ENCODE measurements around the gene KNTC1. TPM values are rescaled to one million over a fixed set of nuclear protein-coding genes. Genes with fewer than 3 reads are reported as not detected.

KNTC1 gene
- polyA plus RNA-seq, 1 donor (not counting 4 experiments of a cell fraction or from before 2014, with no cell fraction given): 18.6 TPM

GRCh38 chr12:122480753-122481152, 46.3 kb upstream of the KNTC1 start:
- Histone ChIP-seq H3K36me3 (ENCODE audit: control insufficient read depth in 2 of 2, extremely low read depth in 1 of 2, insufficient read depth in 2 of 2, low read length in 2 of 2) (peaks cover 17 to 20% of the 10 kb centered on the region in 2 experiments), H2AFZ (ENCODE audit: control insufficient read depth, low read length) (no peak overlapping the region), H4K20me1 (ENCODE audit: control insufficient read depth, extremely low read depth, insufficient read depth, low read length) (no peaks in the 10 kb centered on the region), H3K27me3 (ENCODE audit: control insufficient read depth, extremely low read depth, insufficient read depth, low read length) (no peaks in the 10 kb centered on the region), H3K9me3 (ENCODE audit: control insufficient read depth, low read depth, low read length) (no peaks in the 10 kb centered on the region), H3K79me2 (ENCODE audit: control insufficient read depth, insufficient read depth, low read length) (no peaks in the 10 kb centered on the region), H3K4me1 (ENCODE audit: control insufficient read depth, extremely low read depth, insufficient read depth, low read length) (no peaks in the 10 kb centered on the region), H3K9ac (ENCODE audit: control insufficient read depth, extremely low read depth, insufficient read depth, low read length) (no peak overlapping the region), H3K27ac (ENCODE audit: control insufficient read depth, insufficient read depth, low read length) (no peak overlapping the region), H3K9me1 (ENCODE audit: control insufficient read depth, extremely low read depth, insufficient read depth, low read length) (no peaks in the 10 kb centered on the region), H3K4me2 (ENCODE audit: control insufficient read depth, extremely low read depth, insufficient read depth, low read depth, low read length) (no peak overlapping the region), H3K4me3 (ENCODE audit: control insufficient read depth in 2 of 3, extremely low read depth in 1 of 3, insufficient read depth in 2 of 3, low read depth in 1 of 3, low read length in 3 of 3) (no peak overlapping the region)
- dilution Hi-C loops (cut with MboI; ENCODE audit: extremely low pct_ligation_motif_present, low sequenced_read_pairs): no loop called here
- FAIRE-seq (no peak), DNase-seq (ENCODE audit: low read depth, low spot score) (no peak)
- TF ChIP-seq EZH2 (IDR thresholded peaks at IDR 0.05; ENCODE audit: low read length) (no peak), CTCF (optimal IDR thresholded peaks at IDR 0.05 in 1 of 3, IDR thresholded peaks at IDR 0.05 in 1 of 3, conservative IDR thresholded peaks at IDR 0.05 in 1 of 3; ENCODE audit: extremely low read depth in 1 of 3, insufficient read depth in 2 of 3, low read length in 3 of 3) (no peak)

DNA sequence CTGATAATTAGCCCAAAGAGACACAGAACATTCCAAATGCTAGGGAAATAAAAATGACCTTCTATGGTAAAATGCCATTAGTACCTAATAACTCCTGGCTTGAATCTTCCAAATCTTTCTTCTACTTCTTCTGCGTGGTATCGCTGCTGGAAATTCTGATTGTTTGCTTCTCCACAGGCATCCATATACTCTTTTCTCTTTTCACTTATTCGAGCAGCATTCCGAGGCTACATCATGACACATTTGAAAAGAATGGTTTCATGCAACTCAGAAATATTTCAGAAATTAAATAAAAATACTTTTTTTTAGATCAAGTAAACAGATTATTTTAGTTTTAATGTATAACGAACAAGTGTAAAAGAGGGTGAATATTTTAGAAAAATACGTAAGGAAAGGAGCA, 45.2 kb upstream of the KNTC1 start:
- no peak overlapping the region for H3K9ac ChIP-seq (ENCODE audit: control insufficient read depth, extremely low read depth, insufficient read depth, low read length)
- H3K9me3 ChIP-seq (ENCODE audit: control insufficient read depth, low read depth, low read length): no peaks in the 10 kb centered on the region
- H3K79me2 ChIP-seq (ENCODE audit: control insufficient read depth, insufficient read depth, low read length): no peaks in the 10 kb centered on the region
- no peak overlapping the region for H3K27ac ChIP-seq (ENCODE audit: control insufficient read depth, insufficient read depth, low read length)
- H4K20me1 ChIP-seq (ENCODE audit: control insufficient read depth, extremely low read depth, insufficient read depth, low read length): no peaks in the 10 kb centered on the region
- DNase-seq (ENCODE audit: low read depth, low spot score) (no peak), FAIRE-seq (no peak)
- H3K36me3 ChIP-seq (ENCODE audit: control insufficient read depth in 2 of 2, extremely low read depth in 1 of 2, insufficient read depth in 2 of 2, low read length in 2 of 2): peaks cover 16 to 21% of the 10 kb centered on the region in 2 experiments
- H3K4me1 ChIP-seq (ENCODE audit: control insufficient read depth, extremely low read depth, insufficient read depth, low read length): no peaks in the 10 kb centered on the region
- no peak overlapping the region for H3K4me3 ChIP-seq (ENCODE audit: control insufficient read depth in 2 of 3, extremely low read depth in 1 of 3, insufficient read depth in 2 of 3, low read depth in 1 of 3, low read length in 3 of 3)
- H3K9me1 ChIP-seq (ENCODE audit: control insufficient read depth, extremely low read depth, insufficient read depth, low read length): no peaks in the 10 kb centered on the region
- H3K4me2 ChIP-seq (ENCODE audit: control insufficient read depth, extremely low read depth, insufficient read depth, low read depth, low read length): no peak overlapping the region
- no peaks in the 10 kb centered on the region for H3K27me3 ChIP-seq (ENCODE audit: control insufficient read depth, extremely low read depth, insufficient read depth, low read length)
- TF ChIP-seq CTCF (optimal IDR thresholded peaks at IDR 0.05 in 1 of 3, IDR thresholded peaks at IDR 0.05 in 1 of 3, conservative IDR thresholded peaks at IDR 0.05 in 1 of 3; ENCODE audit: extremely low read depth in 1 of 3, insufficient read depth in 2 of 3, low read length in 3 of 3) (no peak), EZH2 (IDR thresholded peaks at IDR 0.05; ENCODE audit: low read length) (no peak)
- H2AFZ ChIP-seq (ENCODE audit: control insufficient read depth, low read length): no peak overlapping the region
- dilution Hi-C loops (cut with MboI; ENCODE audit: extremely low pct_ligation_motif_present, low sequenced_read_pairs): no loop called here

Data from keratinocyte (primary cell).